Measurements from ENCODE around the gene ISM1. TPM values are rescaled to one million over a fixed set of nuclear protein-coding genes. Genes with fewer than 3 reads are reported as not detected.

The ISM1 gene
- 0.46 and 1.1 TPM in 2 replicates for total RNA-seq (2014; rRNA removed; shearing (Covaris generic))

DNA sequence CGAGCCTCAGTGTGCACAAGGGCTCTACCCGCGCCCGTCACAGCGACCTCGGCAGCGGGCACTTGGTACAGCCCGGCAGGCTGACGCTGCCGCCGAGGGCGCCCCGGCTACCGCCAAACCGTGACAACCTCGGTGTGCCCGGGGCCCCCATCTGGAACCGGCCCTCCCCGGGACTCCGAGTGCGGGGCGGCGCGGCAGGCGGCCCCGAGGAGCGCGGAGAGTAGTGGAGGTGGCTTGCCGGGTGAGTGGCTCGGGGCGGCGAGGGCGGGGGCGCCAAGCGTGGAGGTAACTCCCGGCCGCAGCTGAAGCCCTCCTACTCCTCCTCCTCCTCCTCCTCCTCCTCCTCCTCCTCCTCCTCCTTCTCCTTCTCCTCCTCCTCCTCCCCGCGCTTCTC lies at the start of gene ISM1:
ISM1 (plus strand) TSS at position 371 of the 394 bp plus-strand sequence. CDS start 503 bp downstream, outside the sequence.
- DNase-seq (ENCODE audit: low read depth) = peak; percentile 27

DNA sequence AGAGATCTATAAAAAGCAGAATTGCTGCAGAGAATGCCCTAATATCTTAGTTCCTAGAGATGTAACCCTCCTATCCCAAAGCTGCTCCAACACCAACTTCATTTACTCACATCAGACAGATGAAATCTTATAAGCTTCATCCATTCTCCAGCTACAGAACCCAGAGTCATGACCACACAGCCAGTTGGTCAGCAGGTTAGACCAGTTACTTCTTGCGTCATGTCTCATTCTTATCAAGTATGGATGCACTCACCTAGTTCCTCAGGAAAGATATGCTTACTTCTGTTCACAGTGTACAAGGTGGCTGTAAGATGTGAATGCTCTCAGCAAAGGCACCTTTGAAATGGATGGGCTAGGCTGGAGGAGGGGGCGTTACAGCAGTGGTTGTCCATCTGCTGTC lies 47.9 kb upstream of the ISM1 start:
- no peak for DNase-seq (ENCODE audit: low read depth)

DNA sequence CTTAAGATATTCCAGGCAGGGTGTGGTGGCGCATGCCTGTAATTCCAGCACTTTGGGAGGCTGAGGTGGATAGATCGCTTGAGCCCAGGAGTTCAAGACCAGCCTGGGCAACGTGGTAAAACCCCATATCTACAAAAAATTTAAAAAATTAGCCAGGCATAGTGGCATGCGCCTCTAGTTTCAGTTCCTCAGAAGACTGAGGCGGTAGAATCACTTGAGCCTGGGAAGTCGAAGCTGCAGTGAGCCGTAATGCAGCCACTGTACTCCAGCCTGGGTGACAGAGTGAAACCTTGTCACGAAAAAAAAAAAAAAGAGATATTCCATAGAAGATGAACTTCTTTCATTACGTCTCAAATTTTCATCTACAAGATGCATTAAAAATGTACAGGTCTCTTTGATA lies 46.7 kb upstream of the ISM1 start:
- DNase-seq (ENCODE audit: low read depth) = no peak

DNA sequence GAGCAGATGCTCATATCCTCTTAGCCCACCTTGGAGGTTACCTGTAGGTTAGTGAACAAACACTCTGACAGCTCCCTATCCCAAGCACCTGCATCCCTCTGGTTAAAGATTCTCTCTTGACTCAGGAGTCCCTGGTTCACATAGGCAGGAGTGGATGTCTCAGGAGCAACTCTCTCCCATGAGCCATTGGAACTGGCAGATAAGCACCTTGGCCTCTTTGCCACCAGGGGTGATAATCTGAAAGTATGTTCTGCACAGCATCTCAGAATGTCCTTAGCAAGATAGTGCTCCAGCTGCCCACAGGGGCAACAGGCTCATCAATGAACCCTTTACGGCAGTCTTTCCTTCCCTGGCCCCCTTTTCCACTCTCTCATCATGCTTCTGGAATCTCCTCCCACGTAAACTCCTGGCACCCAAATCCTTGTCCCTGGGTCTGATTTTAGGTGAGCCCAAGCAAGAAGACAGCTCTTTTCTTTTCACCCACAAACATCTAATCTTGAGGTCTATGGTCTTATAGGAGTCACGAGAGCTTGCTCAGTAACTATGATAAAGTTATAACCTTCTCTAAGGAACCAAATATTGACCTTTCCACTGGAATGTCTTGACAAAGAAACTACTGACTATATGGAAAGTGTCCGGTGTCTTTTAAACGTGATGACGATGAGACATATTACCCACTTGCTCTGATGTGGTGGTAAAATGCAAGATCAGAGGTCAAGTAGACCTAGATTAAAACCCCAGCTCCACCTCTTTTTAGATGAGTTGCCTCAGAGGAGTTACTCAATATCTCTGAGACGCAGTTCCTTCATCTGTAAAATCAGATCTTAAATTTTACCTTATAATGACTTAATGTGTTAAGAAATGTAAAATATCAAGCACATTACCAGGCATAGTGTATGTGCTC lies 39.8 kb upstream of the ISM1 start:
- DNase-seq (ENCODE audit: low read depth) = no peak

DNA sequence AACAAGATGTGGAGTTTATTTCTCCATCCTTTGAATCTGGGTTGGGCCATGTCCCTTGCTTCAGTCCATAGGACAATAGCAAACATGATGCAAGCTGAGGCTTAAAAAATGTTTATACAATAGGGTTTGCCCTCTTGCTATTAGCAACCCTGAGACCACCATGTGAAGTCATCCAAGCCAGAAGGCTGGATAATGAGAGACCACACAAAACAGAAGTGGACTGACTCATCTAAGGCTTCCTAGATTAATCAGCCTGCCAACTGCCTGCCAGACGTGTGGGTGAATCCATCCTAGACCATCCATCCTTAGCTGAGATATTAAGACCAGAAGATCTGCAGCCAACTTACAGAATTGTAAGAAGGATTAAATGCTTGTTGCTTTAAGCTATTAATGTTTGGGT lies 38.1 kb upstream of the ISM1 start:
- DNase-seq (ENCODE audit: low read depth) = peak; percentile 58

DNA sequence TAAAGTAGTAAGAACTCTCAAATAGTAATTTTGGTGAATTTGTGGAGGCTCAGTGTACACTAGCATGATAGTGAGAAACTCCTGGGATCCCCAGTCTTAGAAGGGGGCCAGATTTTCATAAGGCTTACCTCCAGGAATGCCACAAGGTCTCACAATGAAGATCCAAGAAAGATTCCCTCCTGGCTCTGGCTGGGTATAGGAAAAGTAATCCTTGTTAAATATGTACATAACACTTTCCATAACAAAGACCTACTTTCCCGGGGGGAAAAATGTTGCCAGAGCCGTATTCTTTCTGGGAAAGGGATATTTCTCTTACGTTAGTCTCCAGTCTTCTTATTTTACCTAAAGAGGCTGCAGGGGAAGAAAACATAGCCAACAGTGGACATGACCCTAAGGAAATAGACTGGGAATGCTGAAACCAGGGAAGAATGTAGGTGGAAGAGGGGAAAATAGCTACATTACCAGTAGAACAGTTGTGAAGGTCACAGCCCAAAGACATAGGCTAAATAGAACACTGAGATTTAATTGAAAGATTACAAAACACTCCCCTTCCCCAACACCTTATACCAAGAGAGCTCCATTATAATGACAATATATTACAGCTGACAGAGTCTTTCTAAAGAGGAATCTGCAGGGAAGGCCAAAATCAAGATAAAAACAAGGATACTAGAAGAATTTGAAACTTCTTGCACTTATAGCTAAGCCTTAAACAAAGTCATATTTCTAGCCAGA lies 34.9 kb upstream of the ISM1 start:
- no peak for DNase-seq (ENCODE audit: low read depth)

DNA sequence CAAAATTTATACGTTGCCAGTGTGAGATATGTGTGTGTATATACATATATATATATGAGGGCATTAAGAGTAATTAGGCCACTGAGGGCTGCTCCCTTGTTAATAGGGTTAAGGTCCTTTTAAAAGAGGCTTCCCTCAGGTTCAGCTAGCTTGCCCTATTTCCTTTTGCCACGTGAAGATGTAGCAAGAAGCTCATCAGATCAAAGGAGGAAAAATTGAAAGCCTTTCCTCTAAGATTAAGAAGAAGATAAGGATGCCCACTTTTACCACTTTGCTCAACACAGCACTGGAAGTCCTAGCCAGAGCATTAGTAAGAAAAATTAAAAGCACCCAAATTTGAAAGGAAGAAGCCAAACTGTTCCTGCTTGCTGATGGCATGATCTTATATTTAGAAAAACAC lies 33.2 kb upstream of the ISM1 start:
- no peak for DNase-seq (ENCODE audit: low read depth)

DNA sequence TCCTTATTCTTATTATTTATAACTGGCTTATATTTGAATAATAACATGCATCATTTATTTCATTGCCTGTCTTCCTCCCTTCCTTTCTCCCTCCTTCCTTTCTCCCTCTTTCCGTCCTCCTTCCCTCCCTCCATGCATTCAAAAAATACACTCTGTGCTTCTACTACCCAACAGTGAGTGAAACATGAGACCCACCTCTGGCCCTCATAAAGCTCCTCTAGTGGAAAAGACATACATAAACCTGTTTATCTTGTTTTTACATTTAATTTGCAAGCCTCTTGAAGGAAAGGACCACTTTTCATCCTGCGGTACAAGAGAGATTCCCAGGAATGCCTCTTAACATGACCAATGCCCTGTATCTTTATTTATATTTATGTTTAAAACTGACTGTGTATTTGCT lies 21.8 kb upstream of the ISM1 start:
- DNase-seq (ENCODE audit: low read depth) = no peak

DNA sequence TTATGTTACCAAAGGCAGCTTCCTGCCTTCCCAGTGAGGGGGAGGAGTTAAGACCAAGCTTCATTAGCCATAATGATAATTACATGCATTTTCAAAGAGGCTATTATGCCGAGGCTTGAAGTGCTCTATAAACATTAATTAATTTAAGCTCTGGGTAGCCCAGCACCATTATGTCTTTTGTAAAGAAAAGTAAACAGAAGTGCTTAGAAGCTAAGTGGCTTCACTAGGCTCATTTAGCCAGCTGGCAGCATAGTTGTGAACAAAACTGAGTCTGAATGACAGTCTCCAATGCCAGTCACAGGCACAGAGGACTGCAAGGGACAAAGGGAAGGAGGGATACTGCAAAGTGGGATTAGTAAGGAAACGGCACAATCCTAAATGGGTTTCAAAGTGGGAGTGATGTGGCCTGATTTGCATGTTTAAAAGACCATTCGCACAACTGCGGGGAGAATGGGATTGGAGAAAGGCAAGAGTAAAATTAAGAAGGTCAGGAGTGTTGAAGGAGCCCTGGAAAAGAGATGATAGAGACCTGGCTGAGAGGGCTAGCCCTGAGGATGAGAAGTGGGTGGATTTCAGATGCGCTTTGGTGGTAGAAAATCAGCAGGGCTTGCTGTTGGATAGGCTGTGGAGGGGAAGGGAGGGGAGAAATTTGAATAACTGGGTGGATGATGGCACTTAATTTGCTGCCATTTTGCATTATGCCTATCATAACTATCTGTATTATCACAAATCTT lies 20.1 kb upstream of the ISM1 start:
- no peak for DNase-seq (ENCODE audit: low read depth)

DNA sequence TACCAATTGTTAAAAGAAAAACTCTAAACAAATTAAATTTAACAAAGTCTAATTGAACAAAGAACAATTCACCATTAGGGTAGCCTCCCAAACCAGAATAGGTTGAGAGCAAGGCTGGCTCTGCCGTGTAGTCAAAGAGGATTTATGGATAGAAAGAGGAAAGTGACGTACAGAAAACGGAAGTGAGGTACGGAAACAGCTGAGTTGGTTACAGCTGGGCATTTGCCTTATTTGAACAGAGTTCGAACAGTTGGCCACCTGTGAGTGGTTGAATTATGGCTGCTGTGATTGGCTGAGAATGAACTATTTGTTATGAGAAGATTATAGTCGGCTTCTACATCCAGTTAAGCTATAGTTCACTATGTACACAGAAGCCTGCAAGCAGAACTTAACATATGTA lies 18.5 kb upstream of the ISM1 start:
- DNase-seq (ENCODE audit: low read depth) = no peak

DNA sequence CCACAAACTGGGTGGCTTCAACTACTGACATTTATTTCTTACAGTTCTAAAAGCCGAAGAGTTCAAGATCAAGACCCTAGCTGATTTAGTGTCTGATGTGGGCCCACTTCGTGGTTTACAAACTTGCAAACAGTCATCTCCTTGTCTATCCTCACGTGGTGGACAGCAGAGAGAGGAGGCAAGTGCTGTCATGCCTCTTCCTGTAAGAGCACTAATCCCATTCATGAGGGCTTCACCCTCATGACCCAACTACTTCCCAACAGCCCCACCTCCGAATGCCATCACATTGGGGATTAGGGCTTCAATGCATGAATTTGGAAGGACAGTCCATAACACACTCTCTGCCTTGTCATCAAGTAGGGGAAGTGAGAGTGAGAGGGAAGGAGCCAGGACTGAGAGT lies 15.6 kb upstream of the ISM1 start:
- no peak for DNase-seq (ENCODE audit: low read depth)

DNA sequence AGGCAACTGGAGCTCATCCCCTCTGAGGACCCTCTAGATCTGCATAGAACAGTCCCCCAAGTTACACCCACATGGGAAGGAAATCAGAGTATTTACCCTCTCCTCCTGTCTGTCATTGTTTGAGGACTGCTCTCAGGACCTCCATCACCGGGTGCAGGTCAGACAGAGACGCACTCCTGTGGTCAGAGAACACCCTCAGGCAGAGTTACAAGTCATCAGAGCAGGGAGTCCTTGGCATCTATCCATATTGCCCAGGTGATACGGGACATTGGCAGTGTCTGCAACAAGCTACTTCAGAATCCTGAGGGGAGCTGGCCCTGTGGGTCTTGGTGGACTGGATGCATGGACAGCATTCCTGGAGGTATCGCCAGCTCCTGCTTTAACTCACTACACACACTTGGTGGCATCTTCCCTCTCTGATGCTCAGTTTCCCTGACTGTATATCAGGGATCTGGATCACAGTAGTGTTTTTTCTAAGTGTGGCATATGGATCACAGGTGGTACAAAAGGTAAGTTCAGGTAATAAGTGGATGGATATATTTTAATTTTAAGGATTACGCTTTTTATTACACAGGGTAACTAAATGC lies 15.1 kb upstream of the ISM1 start:
- DNase-seq (ENCODE audit: low read depth) = no peak

DNA sequence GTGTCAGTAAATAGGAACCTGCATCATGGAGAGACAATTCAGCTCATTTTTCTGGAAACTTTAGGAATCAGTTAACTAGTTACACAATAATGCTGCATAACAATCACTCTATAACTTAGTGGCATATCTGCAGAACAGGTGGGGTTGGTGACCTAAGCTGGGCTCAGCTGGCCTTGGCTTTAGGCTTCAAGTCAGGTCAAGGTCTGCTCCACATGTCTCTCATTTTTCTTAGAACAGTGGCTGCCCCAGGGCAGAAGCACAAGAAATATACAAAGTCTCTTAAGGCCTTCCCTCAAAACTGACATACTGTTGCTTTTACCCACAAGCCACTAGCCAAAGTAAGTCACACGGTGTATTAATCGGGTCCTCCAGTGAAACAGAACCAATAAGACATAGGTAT lies 14.1 kb upstream of the ISM1 start:
- DNase-seq (ENCODE audit: low read depth) = no peak

DNA sequence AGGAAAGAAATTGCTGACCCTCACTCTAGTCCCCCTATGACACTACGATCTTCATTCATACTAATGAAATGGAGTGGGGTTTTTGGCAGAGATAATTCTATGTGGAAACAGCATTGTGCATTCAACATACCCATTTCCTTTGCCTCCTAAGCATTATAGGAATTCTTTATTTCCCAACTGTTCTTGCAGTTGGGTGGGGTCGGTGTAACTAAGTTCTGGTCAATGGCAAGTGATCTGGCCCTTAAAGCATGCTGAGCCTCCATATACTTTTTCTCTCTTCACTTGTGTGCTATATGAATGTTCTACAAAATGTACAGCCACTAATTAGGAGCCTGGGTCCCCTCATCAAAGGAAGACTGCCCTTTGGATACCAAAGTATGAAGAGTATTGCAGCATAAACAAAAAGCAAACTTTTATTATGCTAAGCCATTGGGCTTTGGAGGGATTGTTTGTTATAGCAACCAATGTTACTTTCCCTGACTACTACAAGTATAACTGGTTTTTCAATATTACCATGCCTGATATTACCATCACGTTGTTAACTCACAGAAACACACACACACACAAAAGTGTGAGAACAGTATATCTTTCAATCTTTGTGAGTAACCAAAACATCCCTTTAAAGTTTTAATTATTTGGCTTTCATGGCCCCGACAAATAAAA lies 9.0 kb upstream of the ISM1 start:
- DNase-seq (ENCODE audit: low read depth) = no peak

DNA sequence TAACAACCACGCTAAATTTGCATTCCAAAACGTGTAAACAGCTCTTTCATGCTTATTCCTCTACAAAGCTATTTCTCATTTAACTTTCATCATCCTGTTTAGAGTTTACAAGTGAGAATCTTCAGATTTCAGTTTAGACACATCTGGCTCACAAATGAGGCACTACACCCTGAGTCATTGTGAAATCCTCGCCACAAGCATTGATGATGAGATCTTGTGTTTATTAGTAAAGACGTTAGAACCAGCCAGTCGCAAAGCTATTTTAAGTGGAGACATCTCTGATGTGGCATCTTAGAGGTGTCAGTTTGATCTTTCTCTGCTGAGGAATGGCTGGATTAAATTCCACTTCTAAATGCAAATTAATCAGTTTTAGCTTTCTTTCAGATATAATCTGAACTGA lies 8.3 kb upstream of the ISM1 start:
- DNase-seq (ENCODE audit: low read depth) = peak; percentile 13

DNA sequence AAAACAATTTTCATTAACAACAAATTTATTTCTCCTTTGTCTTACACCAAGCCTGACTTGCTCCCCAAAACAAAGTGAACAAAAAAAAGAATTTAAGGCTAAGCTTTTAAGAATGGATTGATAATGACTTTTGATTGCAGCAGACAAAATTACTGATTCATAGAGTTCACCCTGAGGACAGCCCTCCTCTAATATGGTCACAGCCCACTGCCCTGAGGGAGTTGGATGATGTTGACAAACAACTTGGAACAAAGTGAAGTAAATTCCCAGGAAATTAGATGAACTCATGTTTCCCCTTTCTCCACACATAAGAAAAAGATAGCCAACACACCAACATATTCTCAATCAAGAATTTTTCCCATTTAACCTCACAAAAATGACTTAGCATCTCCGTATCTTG lies 7.7 kb upstream of the ISM1 start:
- DNase-seq (ENCODE audit: low read depth) = no peak

DNA sequence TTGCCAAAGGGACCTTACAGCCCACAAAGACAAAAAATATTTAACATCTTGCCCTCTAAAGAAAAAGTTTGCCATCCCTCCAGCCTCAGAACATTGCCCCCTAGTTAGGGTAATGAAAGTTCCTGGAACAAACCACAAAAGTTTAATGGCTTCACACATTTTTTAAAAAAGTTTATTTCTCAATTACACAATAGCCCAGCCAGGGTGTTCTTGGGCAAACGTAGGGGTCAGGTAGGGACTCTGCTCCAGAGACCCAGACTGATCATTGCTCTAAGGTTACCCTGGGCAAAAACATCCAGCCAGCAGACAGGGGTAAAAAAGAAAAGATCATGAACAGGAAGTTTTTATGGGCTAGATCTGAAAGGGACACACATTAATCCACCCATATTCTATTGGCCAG lies 4.5 kb upstream of the ISM1 start:
- DNase-seq (ENCODE audit: low read depth) = no peak

DNA sequence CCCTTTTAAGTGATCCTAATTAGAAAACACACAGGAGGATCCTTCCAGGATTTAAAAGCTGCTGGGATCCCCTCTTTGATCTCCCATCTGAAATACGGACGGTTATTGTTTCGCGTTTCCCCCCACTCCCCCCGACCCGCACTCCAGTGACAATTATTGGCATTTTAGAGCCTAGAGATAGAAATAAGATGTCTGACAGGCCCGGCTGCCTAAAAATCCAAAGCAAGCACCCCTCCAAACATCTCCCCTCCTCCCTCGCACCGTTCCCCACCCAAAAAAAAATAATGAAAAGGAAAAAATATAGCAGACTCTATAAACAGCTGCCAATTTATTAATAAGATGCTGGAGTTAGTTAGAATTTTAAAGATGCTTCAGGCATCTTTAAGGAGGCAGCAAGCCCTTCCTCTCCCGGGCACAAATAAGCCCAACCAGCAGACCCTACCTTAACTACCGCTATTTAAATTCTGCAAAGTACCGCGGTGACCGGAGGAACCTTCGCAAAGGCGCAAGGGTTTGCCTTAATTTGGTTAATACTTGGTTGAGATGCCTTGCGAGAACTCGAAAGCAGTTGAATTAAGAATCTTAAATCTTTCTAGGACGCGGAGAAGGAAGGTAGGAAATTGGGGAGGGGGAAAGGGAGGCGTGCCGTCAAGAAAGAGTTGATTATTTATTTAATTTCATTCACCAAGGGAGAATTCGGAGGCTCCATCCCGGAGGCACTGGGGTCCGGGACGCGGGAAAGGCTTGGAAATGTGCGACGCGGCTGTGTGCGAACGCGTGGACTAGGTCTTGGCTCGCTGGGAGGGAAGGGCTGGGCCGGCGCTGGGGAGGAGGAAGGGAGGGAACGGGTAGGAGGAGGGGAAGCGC lies 1.5 kb upstream of the ISM1 start:
- DNase-seq (ENCODE audit: low read depth) = no peak

DNA sequence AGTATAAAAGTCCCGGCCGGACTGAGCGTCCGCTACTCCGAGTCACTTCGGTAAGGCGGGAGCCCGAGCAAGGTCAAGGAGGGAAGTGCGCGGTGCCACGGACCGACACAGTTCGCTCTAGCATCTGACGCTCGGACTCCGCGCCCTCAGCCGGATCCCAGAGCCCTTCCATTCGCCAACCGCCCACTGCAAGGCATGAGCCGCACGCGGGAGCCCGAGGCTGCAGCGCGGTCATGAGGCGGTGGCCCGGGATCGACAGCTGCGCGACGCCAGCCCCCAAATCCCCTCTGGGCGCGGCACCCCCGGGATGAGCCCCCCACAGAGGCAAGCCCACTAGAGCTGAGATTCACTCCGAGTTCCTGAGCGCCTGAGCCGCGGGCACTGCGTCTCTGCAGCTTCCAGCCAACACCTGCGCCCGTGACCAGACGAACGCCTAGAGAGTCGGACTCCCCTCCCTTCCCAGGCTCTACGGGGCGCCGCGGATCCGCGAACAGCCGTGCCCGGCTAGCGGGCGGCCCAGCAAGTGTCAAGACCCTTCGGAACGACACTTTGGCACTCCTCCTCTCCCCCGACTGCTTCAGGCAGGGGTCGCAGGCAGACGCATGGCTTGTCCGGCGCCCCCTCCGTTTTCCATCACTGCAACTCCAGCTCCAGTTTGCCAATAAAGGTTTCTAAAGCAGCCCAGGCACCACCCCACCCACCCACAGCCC lies 725 bp upstream of the ISM1 start:
- peak; percentile 56 for DNase-seq (ENCODE audit: low read depth)

DNA sequence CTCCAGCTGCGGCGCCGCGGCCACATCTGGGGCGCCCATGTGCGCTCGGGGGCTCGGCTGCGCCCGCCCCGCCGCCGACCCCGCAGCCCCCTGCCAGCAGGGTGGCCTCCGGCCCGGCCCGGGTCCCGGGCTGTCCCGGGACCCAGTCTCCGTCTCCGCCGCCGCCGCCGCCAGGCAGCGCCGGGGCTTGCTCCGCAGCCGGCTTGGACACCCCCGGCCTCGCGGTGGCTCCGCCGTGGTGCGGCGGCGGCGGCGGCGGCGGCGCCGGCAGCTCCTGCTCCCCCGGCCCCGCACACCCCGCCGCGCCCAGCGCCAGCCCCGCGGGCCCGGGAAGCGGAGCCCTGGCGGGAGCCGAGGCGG lies 219 bp downstream of the ISM1 start:
- no peak for DNase-seq (ENCODE audit: low read depth)

Measured in Daoy (cell line).